Retinal pigment epithelial cell (primary cell): ENCODE measurements around the gene FAM83F.

ENCODE experiments used
- DNase-seq: peaks from one replicate; pipeline ENCODE4 v3.0.0-alpha.2; 2010; ENCODE audit warnings: low read depth
- H3K4me3 ChIP-seq: 2 replicates; pipeline ENCODE4 v1.5.1; 2011; ENCODE audit warnings: mild to moderate bottlenecking, low read length, control low read depth, moderate library complexity
- CTCF ChIP-seq: conservative IDR thresholded peaks from 2 replicates; pipeline ENCODE4 v1.5.1; 2011; ENCODE audit warnings: low read depth, low read length, control low read depth, inconsistent platforms

FAM83F gene

DNA sequence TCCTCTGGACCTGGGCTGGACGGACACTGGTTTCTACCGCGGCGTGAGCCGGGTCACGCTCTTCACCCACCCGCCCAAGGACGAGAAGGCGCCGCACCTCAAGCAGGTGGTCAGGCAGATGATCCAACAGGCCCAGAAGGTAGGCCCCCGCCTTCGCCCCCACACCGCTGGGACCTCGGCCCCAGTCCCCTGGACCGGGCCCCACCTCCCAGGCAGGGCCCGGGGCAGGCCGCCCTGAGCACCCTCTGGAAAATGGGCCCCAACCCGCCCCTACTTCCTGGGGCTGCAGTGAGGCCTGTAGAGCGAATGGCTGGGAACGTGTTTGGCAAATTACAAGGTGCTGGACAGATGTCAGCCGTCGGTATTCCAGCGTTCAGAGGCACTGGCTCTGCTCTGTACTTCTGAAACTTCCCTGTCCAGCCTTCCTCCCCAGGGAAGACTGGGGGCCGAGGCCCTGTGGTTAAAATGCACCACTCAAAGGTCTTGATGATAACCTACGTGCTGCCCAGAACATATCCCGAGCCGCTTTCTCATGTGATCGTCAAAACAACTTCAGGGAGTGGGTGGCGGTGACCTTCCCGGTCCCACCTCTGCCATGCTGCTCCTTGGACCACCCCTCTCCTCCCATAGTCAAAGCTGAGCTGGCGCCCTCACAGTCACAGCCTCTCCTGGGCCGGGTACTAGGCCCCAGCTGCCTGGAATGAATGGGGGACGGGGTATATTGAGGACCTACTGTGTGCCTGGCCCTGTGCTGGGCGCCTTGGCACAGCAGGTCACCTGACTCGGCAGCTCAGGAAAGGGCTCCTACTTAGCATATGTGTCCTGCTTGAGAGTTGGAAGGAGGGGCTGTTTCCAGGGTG lies 869 bp downstream of the FAM83F start:
- TF ChIP-seq CTCF: no peak
- no peak for DNase-seq
- H3K4me3 ChIP-seq: no peak overlapping the region

- no peak for TF ChIP-seq CTCF
- no peak overlapping the region for H3K4me3 ChIP-seq
- DNase-seq: no peak
These were observed 2.0 kb downstream of the FAM83F start for GRCh38 chr22:39996732-39997131.

DNA sequence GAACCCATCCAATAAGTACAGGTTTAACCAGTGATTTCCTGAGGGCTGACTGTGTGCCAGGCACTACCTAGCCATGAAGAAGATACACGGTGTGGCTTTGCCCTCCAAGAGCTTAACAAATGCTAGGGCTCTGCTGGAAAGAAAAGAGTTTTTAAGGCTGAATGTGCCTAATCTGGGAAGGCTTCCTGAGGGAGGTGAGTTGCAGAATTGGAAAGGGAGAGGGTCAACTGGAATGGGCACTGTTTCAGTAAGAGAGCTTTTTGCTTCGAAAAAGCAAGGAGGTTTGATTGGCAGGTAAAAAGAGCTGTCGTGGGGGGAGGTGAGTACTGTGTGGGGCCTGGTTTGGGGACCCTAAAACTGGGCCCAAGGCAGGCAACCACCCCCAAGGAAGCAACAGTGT lies 2.7 kb downstream of the FAM83F start:
- no peak for TF ChIP-seq CTCF
- DNase-seq: no peak
- H3K4me3 ChIP-seq: no peak overlapping the region

DNA sequence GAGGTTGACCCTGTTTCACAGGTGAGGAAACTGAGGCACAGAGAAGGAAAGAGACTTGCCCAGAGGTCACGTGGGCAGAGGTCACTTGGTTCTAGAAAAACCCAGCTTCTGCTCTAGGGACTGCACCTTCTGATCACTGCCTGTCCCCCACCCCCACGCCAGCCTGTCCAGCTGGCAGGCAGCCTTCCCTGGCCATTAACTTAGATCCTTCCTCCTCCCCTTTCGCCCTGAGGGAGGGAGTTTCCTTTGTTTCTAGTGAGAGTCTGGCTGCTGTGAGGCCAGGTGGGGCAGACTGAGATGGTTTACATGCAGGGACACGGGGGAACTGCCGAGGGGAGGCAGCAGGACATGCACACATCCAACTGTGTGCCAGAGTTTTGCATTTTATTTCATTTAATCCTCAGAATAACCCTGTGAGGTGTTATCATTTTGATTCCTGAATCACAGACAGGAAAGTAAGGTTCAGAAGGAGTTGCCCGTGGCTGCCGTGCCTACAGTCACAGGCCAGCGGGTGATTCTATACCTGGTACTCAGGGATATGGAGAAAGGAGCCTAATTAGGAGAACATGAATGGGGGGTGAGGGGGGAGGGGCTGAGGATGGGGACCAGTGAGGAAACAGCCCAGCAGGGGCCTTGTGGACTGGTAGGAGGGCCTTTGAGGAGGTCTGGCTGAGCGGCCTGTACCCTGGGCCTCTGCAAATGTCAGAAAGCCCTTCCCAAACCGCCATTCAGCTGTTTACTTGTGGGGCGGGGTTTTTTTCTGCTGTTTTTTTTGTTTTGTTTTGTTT lies 3.4 kb downstream of the FAM83F start:
- H3K4me3 ChIP-seq: no peak overlapping the region
- no peak for TF ChIP-seq CTCF
- DNase-seq: no peak

DNA sequence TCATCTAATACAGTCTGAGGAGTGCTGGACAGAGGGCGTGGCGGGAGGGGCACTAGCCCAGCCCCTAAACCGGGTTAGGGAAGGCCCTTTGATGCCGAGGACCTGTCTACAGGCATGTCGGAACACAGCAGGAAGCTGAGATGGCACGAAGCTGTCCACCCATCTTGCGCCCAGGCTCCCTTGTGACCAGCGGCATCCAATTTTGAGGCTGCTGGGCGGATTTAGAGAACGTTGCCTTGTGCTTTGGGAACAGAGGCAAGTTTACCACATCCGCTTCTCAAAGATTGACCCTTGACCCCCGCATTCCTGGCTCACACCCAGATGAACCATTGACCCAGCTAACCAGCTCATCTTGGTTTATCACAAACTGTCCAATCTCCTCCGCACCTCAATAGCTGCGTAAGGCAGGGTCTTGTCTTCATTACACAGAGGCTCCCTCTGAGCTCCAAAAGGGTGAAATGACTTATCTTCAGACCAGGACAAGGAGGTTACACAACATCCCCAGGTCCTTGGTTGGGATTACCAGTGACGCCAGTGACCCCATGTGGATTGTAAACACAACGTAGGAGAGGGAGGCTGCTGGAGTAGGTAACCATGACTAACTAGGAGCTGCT lies 4.5 kb downstream of the FAM83F start:
- H3K4me3 ChIP-seq: no peak overlapping the region
- no peak for DNase-seq
- no peak for TF ChIP-seq CTCF

DNA sequence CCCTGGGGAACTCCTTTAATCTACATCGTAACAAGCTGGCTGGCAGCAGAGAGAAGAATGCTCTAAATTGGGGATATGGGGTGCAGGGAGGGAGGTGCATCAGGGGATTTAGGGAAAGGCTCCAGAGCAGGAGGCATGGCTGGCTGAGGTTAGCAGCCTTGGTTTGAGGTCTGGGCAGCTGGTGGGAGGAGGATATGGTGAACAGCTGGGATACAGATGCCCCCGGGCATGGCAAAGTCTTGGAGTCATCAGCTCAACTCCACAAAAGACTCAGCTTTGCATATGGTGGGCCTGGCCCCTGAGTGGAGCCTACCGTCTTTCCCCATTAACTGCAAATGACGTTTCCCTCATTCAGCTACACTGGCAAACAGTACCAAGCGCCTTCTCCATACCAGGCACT lies 5.4 kb downstream of the FAM83F start:
- no peak for DNase-seq
- TF ChIP-seq CTCF: no peak
- no peak overlapping the region for H3K4me3 ChIP-seq
